Fibroblast of mammary gland (primary cell): Measurements from ENCODE around the gene TBCD.

Experiments used
- DNase-seq: peaks from one replicate; pipeline ENCODE4 v3.0.0-alpha.2; 2010; ENCODE audit warnings: low read depth
- H3K4me3 ChIP-seq: 2 replicates; pipeline ENCODE4 v1.5.1; 2011; ENCODE audit warnings: low read depth, mild to moderate bottlenecking, low read length, moderate library complexity; ENCODE audit not compliant: control insufficient read depth
- TF ChIP-seq, protein P1 (sequence below): conservative IDR thresholded peaks from 2 replicates; pipeline ENCODE4 v1.5.1; 2011; ENCODE audit warnings: low read depth, low read length, inconsistent platforms; ENCODE audit not compliant: control insufficient read depth, insufficient read depth

The TBCD gene

DNA sequence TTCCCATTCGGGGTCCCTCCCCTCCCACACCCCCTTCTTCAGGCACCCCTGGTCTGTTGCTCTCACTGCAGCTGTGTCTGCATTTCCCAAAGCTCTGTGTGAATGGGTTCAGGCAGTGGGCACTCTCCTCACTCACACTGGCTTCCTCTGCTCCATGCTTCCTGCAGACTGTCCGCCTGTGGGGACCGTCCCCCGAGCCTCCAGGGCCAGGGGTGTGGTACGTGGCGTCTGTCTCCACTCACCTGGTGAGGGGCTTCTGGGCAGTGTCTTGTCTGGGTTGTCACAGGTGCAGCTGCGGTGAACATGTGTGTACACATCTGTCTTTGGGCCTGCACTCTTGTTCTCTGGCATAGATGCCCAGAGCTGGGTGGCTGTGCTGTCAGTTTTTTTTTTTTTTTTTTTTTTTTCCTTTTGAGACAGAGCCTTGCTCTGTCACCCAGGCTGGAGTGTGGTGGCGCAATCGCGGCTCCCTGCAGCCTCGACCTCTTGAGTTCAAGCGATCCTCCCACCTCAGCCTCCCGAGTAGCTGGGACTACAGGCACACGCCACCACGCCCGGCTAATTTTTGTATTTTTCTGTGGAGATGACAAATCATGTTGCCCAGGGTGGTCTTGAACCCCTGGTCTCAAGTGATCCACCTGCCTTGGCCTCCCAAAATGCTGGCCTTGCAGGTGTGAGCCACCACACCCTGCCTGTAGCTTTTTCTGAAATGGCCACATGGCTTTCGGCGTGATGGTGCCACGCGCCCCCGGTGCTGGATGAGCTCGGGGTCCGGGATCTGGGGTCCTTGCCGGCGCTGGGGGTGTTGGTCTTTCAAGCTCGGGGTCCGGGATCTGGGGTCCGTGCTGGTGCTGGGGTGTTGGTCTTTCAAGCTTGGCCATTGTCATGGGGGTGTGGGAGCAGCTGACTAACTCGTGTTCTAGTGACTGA, 144.5 kb downstream of the TBCD start:
- H3K4me3 ChIP-seq, result no peak overlapping the region
- DNase-seq, result no peak
- TF ChIP-seq, protein P1, sequence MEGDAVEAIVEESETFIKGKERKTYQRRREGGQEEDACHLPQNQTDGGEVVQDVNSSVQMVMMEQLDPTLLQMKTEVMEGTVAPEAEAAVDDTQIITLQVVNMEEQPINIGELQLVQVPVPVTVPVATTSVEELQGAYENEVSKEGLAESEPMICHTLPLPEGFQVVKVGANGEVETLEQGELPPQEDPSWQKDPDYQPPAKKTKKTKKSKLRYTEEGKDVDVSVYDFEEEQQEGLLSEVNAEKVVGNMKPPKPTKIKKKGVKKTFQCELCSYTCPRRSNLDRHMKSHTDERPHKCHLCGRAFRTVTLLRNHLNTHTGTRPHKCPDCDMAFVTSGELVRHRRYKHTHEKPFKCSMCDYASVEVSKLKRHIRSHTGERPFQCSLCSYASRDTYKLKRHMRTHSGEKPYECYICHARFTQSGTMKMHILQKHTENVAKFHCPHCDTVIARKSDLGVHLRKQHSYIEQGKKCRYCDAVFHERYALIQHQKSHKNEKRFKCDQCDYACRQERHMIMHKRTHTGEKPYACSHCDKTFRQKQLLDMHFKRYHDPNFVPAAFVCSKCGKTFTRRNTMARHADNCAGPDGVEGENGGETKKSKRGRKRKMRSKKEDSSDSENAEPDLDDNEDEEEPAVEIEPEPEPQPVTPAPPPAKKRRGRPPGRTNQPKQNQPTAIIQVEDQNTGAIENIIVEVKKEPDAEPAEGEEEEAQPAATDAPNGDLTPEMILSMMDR, result no peak

DNA sequence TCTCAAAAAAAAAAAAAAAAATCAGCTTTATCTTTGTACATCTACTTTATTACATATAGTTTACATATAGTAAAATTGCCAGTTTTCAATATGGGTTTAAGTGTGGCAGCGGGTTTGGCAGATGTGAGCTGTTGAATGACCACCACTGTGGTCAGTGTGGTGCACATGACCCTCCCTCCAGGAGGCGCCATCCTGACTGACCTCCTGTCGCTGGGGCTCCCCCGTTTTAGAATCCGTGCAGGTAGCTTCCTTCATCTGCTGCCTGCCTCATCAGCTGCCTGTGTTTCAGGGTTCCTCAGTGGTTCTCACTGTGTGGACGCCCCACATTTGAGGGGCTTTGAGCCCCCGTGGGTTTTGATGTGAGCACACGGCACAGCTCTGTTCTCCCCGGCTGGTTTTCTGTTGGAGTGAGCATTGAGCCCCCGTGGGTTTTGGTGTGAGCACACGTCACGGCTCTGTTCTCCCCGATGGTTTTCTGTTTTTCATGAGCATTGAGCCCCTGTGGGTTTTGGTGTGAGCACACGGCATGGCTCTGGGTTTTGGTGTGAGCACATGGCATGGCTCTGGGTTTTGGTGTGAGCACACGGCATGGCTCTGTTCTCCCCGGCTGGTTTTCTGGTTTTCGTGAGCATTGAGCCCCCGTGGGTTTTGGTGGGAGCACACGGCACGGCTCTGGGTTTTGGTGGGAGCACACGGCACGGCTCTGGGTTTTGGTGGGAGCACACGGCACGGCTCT, 145.8 kb downstream of the TBCD start:
- no peak for DNase-seq
- TF ChIP-seq, protein P1, result no peak
- no peak overlapping the region for H3K4me3 ChIP-seq

DNA sequence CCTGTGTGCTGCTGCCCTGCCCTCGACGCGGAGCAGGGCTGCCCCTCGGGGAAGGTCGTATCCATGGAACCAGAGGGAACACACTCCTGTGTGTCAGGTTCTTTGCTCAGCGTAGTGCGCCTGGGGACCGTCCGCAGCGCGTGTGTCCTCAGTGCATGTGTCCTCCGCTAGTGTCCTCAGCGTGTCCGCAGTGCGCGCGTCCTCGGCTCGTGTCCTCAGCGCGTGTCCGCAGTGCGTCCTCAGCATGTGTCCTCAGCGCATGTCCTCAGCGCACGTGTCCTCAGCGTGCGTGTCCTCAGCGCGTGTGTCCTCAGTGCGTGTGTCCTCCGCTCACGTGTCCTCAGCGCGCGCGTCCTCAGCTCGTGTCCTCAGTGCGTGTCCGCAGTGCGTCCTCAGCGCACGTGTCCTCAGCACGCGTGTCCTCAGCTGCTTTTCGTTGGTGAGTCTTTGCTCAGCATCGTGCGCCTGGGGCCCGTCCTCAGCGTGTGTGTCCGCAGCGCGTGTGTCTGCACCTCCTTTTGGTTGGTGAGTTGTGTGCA, 147.2 kb downstream of the TBCD start:
- H3K4me3 ChIP-seq, result no peak overlapping the region
- DNase-seq, result no peak
- TF ChIP-seq, protein P1, result no peak

DNA sequence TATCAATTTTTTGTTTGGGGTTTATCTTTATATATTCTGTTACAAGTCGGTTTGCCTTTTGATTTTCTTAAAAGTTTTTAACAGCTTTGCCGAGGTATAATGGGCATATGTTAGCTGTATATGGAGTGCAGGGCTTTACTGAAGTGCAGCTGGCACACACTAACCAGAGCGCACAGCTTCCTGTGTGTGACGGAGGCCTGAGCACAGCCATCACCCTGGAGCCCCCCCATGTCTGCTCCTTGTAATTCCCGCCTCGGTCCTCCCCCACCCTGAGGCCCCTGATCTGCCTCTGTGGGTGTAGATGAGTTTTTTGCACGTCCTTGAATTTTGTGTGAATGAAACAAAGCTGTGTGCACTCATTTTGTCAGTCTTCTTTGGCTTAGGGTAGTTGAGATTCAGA, 148.1 kb downstream of the TBCD start:
- TF ChIP-seq, protein P1, result no peak
- no peak for DNase-seq
- no peak overlapping the region for H3K4me3 ChIP-seq

DNA sequence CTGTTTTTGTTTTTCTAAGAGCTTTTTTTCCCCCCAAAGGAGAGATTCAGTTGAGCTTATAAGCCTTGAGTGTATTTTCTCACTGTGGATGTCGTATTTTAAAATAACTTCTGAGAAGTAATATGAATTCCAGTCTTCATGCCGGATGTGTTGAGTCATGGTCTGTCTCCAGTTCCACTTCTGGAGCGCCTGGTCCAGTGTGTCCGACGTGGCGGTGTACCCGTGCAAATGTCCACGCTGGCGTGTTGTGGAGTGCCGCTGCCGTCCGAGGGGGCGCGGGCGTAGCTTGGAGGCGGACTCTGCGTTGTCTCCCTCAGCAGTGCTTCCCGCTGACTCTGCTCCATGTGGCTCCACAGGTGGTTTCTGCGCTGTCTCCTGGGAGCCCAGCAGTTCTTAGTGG, 148.9 kb downstream of the TBCD start:
- peak; percentile 40 for DNase-seq
- TF ChIP-seq, protein P1, result no peak
- H3K4me3 ChIP-seq, result no peak overlapping the region

DNA sequence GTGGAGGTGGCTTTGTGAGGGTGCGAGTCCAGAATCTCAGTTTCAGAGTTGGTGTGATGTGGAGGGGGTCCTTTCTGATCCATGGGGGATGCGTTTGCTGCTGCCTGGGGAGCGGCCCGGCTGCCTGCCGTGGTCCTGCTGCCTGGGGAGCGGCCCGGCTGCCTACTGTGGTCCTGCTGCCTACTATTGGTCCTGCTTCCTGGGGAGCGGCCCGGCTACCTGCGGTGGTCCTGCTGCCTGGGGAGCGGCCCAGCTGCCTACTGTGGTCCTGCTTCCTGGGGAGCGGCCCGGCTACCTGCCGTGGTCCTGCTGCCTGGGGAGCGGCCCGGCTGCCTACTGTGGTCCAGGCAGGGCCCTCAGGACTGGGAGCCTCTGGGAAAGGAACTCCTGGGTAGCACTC, 149.5 kb downstream of the TBCD start:
- TF ChIP-seq, protein P1, result no peak

More for the DNA sequence above, 149.5 kb downstream of the TBCD start:
- no peak for DNase-seq
- no peak overlapping the region for H3K4me3 ChIP-seq
